ENCODE results near the gene MALT1.

The MALT1 gene

DNA sequence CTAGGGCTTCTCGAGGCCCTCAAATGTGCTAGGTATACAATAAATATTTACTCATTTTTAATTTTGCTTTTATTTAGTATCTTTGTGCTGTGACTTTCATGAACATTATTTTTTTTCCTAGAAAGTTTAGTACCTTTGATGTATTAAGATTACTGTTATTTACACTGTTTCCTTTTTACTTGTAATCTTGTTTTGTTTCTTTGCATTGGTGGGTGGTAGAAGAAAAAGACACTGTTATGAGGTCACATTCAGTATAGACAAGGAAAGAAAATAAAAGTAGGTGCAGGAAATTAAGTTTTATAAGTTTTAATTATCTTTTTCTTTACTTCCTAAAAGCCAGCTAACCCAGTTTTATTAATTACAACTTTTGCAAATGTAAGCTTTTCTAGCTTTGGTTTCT lies 23.0 kb downstream of the MALT1 start:
- DNase-seq, result no peak

DNA sequence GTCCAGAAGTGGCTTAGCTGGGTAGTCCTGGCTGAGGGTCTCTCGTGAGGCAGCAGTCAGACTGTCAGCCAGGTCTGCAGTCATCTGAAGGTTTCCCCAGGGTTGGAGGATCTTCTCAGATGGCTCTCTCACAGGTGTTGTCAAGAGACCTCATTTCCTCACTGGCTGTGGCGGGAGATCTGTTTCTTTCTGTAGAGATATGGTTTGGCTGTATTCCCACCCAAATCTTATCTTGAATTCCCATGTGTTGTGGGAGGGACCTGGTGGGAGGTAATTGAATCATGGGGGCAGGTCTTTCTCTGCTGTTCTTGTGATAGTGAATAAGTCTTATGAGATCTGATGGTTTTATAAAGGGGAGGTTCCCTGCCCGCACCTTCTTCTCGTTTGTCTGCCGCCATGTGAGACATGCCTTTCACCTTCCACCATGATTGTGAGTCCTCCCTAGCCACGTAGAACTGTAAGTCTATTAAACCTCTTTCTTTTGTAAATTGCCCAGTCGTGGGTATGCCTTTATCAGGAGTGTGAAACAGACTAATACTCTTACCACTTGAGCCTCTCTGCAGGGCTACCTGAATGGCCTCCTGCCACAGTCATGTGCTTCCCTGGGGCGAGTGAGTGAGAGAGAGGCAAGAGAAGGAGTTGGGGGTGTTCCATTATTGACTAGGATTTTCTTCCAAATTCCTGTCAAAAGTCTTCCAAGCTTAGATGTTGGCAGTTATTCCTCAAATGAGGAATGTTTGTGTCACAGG lies 23.6 kb downstream of the MALT1 start:
- no peak for DNase-seq

GRCh38 chr18:58695772-58696171 lies 24.5 kb downstream of the MALT1 start:
- DNase-seq, result no peak

DNA sequence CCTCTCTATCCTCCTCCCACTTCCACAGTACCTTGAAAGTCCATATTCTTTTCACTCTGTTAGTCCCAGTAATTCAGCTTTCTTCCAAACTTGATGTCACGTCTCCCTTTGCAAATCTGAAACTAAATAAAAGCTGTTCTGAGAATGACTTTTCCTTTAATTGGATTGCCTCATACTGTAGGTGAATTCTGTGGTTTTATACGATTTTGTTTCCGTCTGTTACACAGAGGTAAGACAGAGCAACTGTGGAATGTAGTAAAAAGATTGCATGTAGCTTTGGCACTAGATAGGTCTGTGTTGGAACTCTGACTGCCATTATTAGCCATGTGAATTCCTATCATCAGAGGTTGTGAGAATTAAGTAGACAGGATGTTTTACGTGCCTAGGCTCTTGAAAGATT lies 25.9 kb downstream of the MALT1 start:
- no peak for DNase-seq

GRCh38 chr18:58698701-58699193 lies 27.5 kb downstream of the MALT1 start:
- DNase-seq, result no peak

GRCh38 chr18:58699551-58699950 lies 28.3 kb downstream of the MALT1 start:
- DNase-seq, result no peak

- DNase-seq, result no peak
Observed at GRCh38 chr18:58700209-58700608, 28.9 kb downstream of the MALT1 start.

GRCh38 chr18:58712930-58713329 lies 41.7 kb downstream of the MALT1 start:
- DNase-seq, result no peak

DNA sequence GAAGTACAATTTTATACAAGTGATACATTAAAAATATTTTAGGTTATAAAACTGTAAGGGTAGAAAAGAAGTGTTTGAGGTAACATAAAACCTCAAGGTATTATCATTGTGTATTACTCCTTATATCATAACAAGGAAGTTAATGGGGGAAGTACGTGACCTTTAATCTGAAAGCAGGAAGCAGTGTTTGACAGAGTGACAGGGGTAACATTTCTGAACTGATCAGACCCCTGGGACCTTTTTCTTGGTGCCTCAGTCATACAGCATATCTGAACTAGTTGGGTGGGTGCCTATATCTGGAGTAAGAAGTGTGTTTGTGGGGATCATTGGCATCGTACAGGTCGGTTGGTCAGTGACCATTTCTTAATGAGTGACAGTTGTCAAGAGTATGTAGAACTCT lies 43.0 kb downstream of the MALT1 start:
- no peak for DNase-seq

DNA sequence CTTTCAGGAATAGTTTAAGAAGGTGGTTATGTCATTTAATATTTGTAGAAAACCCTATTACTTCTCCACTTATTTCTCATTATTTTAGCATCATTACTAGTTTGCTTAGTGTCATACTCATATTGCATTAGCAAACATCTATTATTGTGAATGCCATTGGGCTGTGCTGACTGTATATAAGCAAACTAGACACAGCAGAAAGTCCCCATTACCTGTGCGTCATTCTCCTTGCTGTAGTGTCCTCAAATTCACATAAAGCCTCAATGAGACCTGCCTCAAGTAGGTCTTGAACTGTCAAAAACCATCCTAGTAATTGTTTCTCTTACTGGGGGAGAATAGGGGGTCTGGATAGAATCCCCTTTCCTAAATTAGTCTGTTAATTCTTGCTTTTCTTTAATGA lies 43.6 kb downstream of the MALT1 start:
- DNase-seq, result no peak

GRCh38 chr18:58715540-58715939 lies 44.3 kb downstream of the MALT1 start:
- no peak for DNase-seq

DNA sequence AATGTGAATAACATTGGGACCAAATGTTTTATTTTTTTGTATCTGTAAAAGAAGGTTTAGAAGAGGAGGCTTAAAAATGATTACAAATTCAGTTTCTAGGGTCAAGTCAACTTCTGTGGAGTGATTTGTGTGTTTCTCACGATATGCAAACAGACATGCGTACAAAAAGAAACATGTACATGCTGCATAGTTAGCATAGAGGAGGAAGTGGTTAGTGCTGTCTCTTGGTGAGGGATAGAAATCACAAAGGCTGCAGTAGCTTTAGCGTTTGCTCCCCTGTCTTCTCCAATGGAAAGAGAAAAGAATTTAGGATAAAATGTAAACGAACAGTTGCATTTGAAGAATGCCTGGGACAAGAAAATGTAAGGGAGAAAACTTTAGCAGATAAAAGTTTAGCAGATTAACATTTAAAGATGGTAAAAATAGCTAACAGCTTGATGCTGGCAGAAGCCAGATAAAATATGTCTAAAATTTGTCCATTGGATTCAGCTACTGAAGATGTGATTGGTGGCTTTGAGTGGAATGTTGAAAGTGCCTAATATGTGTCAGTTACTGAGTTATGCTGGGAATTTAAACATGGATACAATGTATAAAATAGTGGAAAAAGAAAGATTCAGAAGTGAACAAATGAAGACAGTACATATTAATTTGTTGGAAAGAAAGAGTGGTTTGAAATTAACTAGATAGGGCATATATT lies 44.9 kb downstream of the MALT1 start:
- no peak for DNase-seq

DNA sequence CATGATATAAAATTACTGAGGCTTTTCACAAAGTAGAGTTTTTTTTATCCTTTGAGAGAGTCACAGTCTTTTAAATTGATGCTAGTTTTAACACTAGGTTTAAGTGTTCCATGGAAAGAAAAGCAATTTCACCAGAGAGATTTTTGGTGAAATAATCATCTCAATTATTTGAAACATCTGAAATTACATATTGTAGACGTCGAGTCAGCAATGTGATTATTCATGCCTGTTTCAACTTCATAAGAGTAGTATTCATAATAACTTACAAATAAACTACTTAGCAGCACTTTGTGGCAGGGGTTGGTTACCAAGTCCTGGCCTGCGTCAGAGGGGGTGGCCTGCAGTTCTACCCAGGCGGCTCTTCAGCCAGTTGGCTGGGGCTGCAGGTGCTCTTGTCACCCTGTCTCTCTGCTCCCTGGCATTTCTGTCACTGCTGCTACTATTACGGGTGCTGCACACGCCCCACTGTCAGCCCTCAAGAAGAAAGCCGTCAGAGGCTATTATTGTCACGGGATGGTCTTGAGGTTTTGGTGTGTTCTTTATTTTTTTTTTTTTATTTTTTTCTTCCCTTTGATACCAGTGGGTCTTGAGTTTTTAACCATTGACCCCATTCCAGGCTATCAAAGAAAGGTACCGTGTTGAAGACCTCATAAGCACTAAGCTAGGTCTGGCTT lies 50.4 kb downstream of the MALT1 start:
- no peak for DNase-seq

GRCh38 chr18:58723810-58724602 lies 52.7 kb downstream of the MALT1 start:
- DNase-seq, result no peak

- DNase-seq, result no peak
Observed at GRCh38 chr18:58726671-58727070, 55.4 kb downstream of the MALT1 start.

DNA sequence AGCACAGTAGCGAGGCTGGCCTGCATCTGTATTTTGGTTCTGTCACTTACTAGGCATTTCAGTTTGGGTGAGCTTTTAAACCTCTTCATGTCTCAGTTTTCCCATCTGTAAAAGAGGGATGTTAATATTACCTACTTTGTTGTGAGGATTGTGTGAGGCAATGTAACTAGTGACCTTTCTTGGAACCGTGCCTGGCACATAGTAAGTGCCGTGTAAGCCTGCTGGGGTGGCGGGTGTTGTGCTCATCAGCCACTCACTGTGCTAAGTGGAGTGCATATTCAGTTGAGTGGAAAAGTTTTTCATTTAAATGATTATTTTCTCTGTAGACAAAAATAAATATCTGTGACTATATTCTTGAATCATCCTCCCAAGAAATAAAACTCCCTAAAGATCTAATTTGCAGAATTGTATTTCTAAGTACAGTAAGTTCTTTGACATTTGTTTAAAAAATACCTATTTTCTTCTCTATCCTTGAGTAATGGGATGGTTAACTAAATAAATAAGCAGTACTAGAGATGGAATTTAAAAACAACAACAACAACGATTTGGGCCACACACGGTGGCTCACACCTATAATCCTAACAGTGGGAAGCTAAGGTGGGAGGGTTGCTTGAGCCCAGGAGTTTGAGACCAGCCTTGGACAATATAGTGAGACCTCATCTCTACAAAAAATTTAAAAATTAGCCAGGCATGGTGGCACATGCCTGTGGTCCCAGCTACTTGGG lies 56.7 kb downstream of the MALT1 start:
- no peak for DNase-seq

GRCh38 chr18:58728719-58729118 lies 57.5 kb downstream of the MALT1 start:
- no peak for DNase-seq

DNA sequence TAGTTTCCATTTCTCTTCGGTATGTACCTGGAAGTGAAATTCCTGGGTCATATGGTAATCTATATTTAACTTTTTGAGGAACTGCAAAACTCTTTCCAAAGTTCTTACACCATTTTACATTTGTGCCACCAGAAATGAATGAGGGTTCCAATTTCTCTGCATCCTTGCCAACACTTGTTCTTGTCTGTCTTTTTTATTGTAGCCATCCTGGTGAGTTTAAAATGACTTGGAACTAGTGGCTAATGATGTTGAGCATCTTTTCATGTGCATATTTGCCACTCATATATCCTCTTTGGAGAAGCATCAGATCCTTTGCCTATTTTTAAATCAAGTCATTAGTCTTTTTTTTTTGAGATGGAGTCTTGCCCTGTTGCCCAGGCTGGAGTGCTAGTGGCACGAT lies 59.4 kb downstream of the MALT1 start:
- DNase-seq, result no peak

- no peak for DNase-seq
Observed at GRCh38 chr18:58732471-58732870, 61.2 kb downstream of the MALT1 start.

DNA sequence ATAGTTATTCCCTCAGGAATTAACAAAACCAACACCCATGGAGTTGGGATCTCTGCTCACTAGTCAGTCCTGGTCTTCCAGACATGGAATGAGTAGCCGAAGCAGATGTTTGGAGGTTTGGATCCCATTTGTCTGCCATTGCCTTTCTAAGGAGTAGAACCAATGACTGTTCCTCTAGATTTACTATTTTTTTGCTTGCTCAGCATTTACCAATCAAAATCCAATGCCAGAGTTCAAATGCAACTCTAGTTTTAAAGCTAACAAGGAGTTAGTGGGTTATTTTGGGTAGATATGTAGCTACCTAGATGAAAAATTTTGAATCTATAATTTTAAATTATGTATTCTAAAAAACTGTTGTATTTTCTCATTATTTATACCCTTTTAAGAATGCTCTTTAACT lies 62.6 kb downstream of the MALT1 start:
- no peak for DNase-seq

- no peak for DNase-seq
Observed at GRCh38 chr18:58738322-58738721, 67.1 kb downstream of the MALT1 start.

GRCh38 chr18:58745914-58746313 lies 74.6 kb downstream of the MALT1 start:
- DNase-seq, result no peak
